Measurements from ENCODE around the gene RAB3IL1. TPM values are rescaled to one million over a fixed set of nuclear protein-coding genes. Genes with fewer than 3 reads are reported as not detected.

Gene RAB3IL1
- total and polyA plus RNA-seq, 2 donors (not counting 1 experiment from before 2014, with no cell fraction given): 9.6 to 13.4 TPM

GRCh38 chr11:61924064-61924455 lies 6.7 kb upstream of the RAB3IL1 start:
- Histone ChIP-seq H3K27ac (ENCODE audit: insufficient read depth, low read length) (no peak overlapping the region), H3K36me3 (ENCODE audit: control insufficient read depth, insufficient read depth, low read length) (no peaks in the 10 kb centered on the region), H3K27me3 (ENCODE audit: control insufficient read depth, insufficient read depth, low read length) (peaks cover 6% of the 10 kb centered on the region), H3K79me2 (ENCODE audit: control insufficient read depth, insufficient read depth, low read length) (no peaks in the 10 kb centered on the region), H2AFZ (ENCODE audit: low read length) (no peak overlapping the region), H3K9me3 (ENCODE audit: control insufficient read depth, insufficient read depth, low read depth, low read length) (no peaks in the 10 kb centered on the region), H3K4me1 (ENCODE audit: control insufficient read depth, extremely low read depth, insufficient read depth, low read length) (peaks cover 14% of the 10 kb centered on the region), H3K4me2 (ENCODE audit: extremely low read depth, insufficient read depth, low read length) (peak overlapping the region; percentile 53), H4K20me1 (ENCODE audit: control insufficient read depth, extremely low read depth, insufficient read depth, low read length) (no peaks in the 10 kb centered on the region), H3K9ac (ENCODE audit: insufficient read depth, low read length) (peak overlapping the region; percentile 3), H3K4me3 (replicated peaks in 1 of 4; ENCODE audit: control extremely low read depth in 1 of 4, insufficient read depth in 1 of 4, low read depth in 3 of 4, low read length in 4 of 4) (no peak overlapping the region)
- DNase-seq (ENCODE audit: low read depth in 2 of 2): no peak
- TF ChIP-seq EZH2 (IDR thresholded peaks at IDR 0.05; ENCODE audit: low read length, missing control alignments): no peak
- no peak for TF ChIP-seq CTCF (conservative IDR thresholded peaks at IDR 0.05 in 1 of 2, IDR thresholded peaks at IDR 0.05 in 1 of 2; ENCODE audit: low read depth in 1 of 2, low read length in 2 of 2)

- Histone ChIP-seq H4K20me1 (ENCODE audit: control insufficient read depth, extremely low read depth, insufficient read depth, low read length) (no peaks in the 10 kb centered on the region), H3K79me2 (ENCODE audit: control insufficient read depth, insufficient read depth, low read length) (no peaks in the 10 kb centered on the region), H3K4me2 (ENCODE audit: extremely low read depth, insufficient read depth, low read length) (peak overlapping the region; percentile 53), H3K27ac (ENCODE audit: insufficient read depth, low read length) (peak overlapping the region; percentile 24), H3K4me3 (replicated peaks in 1 of 4; ENCODE audit: control extremely low read depth in 1 of 4, insufficient read depth in 1 of 4, low read depth in 3 of 4, low read length in 4 of 4) (peak overlapping the region in 1 of 4 experiments; percentile 18), H3K27me3 (ENCODE audit: control insufficient read depth, insufficient read depth, low read length) (peaks cover 8% of the 10 kb centered on the region), H2AFZ (ENCODE audit: low read length) (peak overlapping the region; percentile 41), H3K9me3 (ENCODE audit: control insufficient read depth, insufficient read depth, low read depth, low read length) (no peaks in the 10 kb centered on the region), H3K9ac (ENCODE audit: insufficient read depth, low read length) (peak overlapping the region; percentile 3), H3K36me3 (ENCODE audit: control insufficient read depth, insufficient read depth, low read length) (no peaks in the 10 kb centered on the region), H3K4me1 (ENCODE audit: control insufficient read depth, extremely low read depth, insufficient read depth, low read length) (peaks cover 18% of the 10 kb centered on the region)
- TF ChIP-seq EZH2 (IDR thresholded peaks at IDR 0.05; ENCODE audit: low read length, missing control alignments) (no peak), CTCF (conservative IDR thresholded peaks at IDR 0.05 in 1 of 2, IDR thresholded peaks at IDR 0.05 in 1 of 2; ENCODE audit: low read depth in 1 of 2, low read length in 2 of 2) (no peak)
- peak; percentile 43 to 73 for DNase-seq (ENCODE audit: low read depth in 2 of 2)
Observed at GRCh38 chr11:61923166-61924063, 6.0 kb upstream of the RAB3IL1 start.

GRCh38 chr11:61922539-61922938 lies 5.2 kb upstream of the RAB3IL1 start:
- H3K9ac ChIP-seq (ENCODE audit: insufficient read depth, low read length): no peak overlapping the region
- H3K4me3 ChIP-seq (replicated peaks in 1 of 4; ENCODE audit: control extremely low read depth in 1 of 4, insufficient read depth in 1 of 4, low read depth in 3 of 4, low read length in 4 of 4): no peak overlapping the region
- H3K27me3 ChIP-seq (ENCODE audit: control insufficient read depth, insufficient read depth, low read length): peaks cover 8% of the 10 kb centered on the region
- H3K9me3 ChIP-seq (ENCODE audit: control insufficient read depth, insufficient read depth, low read depth, low read length): no peaks in the 10 kb centered on the region
- no peak overlapping the region for H2AFZ ChIP-seq (ENCODE audit: low read length)
- H3K36me3 ChIP-seq (ENCODE audit: control insufficient read depth, insufficient read depth, low read length): no peaks in the 10 kb centered on the region
- no peaks in the 10 kb centered on the region for H3K79me2 ChIP-seq (ENCODE audit: control insufficient read depth, insufficient read depth, low read length)
- peak overlapping the region; percentile 24 for H3K27ac ChIP-seq (ENCODE audit: insufficient read depth, low read length)
- no peaks in the 10 kb centered on the region for H4K20me1 ChIP-seq (ENCODE audit: control insufficient read depth, extremely low read depth, insufficient read depth, low read length)
- peak overlapping the region; percentile 21 for H3K4me2 ChIP-seq (ENCODE audit: extremely low read depth, insufficient read depth, low read length)
- peak; percentile 51 to 82 for DNase-seq (ENCODE audit: low read depth in 2 of 2)
- TF ChIP-seq EZH2 (IDR thresholded peaks at IDR 0.05; ENCODE audit: low read length, missing control alignments): no peak
- TF ChIP-seq CTCF (conservative IDR thresholded peaks at IDR 0.05 in 1 of 2, IDR thresholded peaks at IDR 0.05 in 1 of 2; ENCODE audit: low read depth in 1 of 2, low read length in 2 of 2): no peak
- peaks cover 19% of the 10 kb centered on the region for H3K4me1 ChIP-seq (ENCODE audit: control insufficient read depth, extremely low read depth, insufficient read depth, low read length)
